ENCODE data around the gene C6orf62.

C6orf62 gene

GRCh38 chr6:24692415-24692814 is 26.5 kb downstream of the C6orf62 start:
- no peaks in the 10 kb centered on the region for H3K36me3 ChIP-seq (replicated peaks; ENCODE audit: low read depth, low read length)
- H4K20me1 ChIP-seq (ENCODE audit: insufficient read depth, low read length): no peaks in the 10 kb centered on the region
- no peak overlapping the region for H2AFZ ChIP-seq (ENCODE audit: low read depth, low read length)
- H3K27me3 ChIP-seq (ENCODE audit: low read depth, low read length): no peaks in the 10 kb centered on the region
- no peak overlapping the region for H3K4me3 ChIP-seq (ENCODE audit: low read length)
- TF ChIP-seq CTCF (IDR thresholded peaks at IDR 0.05; ENCODE audit: low read depth, low read length) (no peak), EZH2phosphoT487 (IDR thresholded peaks at IDR 0.05; ENCODE audit: low read depth) (no peak)
- H3K9me3 ChIP-seq (ENCODE audit: insufficient read depth, low read length): no peaks in the 10 kb centered on the region
- H3K79me2 ChIP-seq (ENCODE audit: low read length): no peaks in the 10 kb centered on the region
- no peak overlapping the region for H3K4me2 ChIP-seq (ENCODE audit: low read length)
- H3K9ac ChIP-seq (ENCODE audit: low read length): no peak overlapping the region
- no peak overlapping the region for H3K27ac ChIP-seq (ENCODE audit: low read length)
- peaks cover 5% of the 10 kb centered on the region; the same call in 1 of the 2 replicates for H3K4me1 ChIP-seq (ENCODE audit: low read length)

GRCh38 chr6:24692003-24692402 is 27.0 kb downstream of the C6orf62 start:
- Histone ChIP-seq H3K27me3 (ENCODE audit: low read depth, low read length) (no peaks in the 10 kb centered on the region), H3K36me3 (replicated peaks; ENCODE audit: low read depth, low read length) (no peaks in the 10 kb centered on the region), H3K4me3 (ENCODE audit: low read length) (no peak overlapping the region), H4K20me1 (ENCODE audit: insufficient read depth, low read length) (no peaks in the 10 kb centered on the region), H2AFZ (ENCODE audit: low read depth, low read length) (no peak overlapping the region), H3K9me3 (ENCODE audit: insufficient read depth, low read length) (no peaks in the 10 kb centered on the region), H3K79me2 (ENCODE audit: low read length) (no peaks in the 10 kb centered on the region), H3K4me2 (ENCODE audit: low read length) (no peak overlapping the region), H3K27ac (ENCODE audit: low read length) (no peak overlapping the region), H3K4me1 (ENCODE audit: low read length) (peaks cover 5% of the 10 kb centered on the region; the same call in 1 of the 2 replicates), H3K9ac (ENCODE audit: low read length) (no peak overlapping the region)
- TF ChIP-seq CTCF (IDR thresholded peaks at IDR 0.05; ENCODE audit: low read depth, low read length) (no peak), EZH2phosphoT487 (IDR thresholded peaks at IDR 0.05; ENCODE audit: low read depth) (no peak)

- H2AFZ ChIP-seq (ENCODE audit: low read depth, low read length): no peak overlapping the region
- H3K4me2 ChIP-seq (ENCODE audit: low read length): no peak overlapping the region
- no peak overlapping the region for H3K4me3 ChIP-seq (ENCODE audit: low read length)
- H3K9ac ChIP-seq (ENCODE audit: low read length): no peak overlapping the region
- H3K9me3 ChIP-seq (ENCODE audit: insufficient read depth, low read length): no peaks in the 10 kb centered on the region
- no peaks in the 10 kb centered on the region for H4K20me1 ChIP-seq (ENCODE audit: insufficient read depth, low read length)
- H3K4me1 ChIP-seq (ENCODE audit: low read length): peaks cover 5% of the 10 kb centered on the region; the same call in 1 of the 2 replicates
- TF ChIP-seq EZH2phosphoT487 (IDR thresholded peaks at IDR 0.05; ENCODE audit: low read depth): no peak
- no peak for TF ChIP-seq CTCF (IDR thresholded peaks at IDR 0.05; ENCODE audit: low read depth, low read length)
- H3K36me3 ChIP-seq (replicated peaks; ENCODE audit: low read depth, low read length): no peaks in the 10 kb centered on the region
- H3K27ac ChIP-seq (ENCODE audit: low read length): no peak overlapping the region
- H3K27me3 ChIP-seq (ENCODE audit: low read depth, low read length): no peaks in the 10 kb centered on the region
- H3K79me2 ChIP-seq (ENCODE audit: low read length): no peaks in the 10 kb centered on the region
Observed at GRCh38 chr6:24691550-24691949, 27.4 kb downstream of the C6orf62 start.

GRCh38 chr6:24690593-24690992 is 28.4 kb downstream of the C6orf62 start:
- Histone ChIP-seq H3K36me3 (replicated peaks; ENCODE audit: low read depth, low read length) (no peaks in the 10 kb centered on the region), H3K27me3 (ENCODE audit: low read depth, low read length) (no peaks in the 10 kb centered on the region), H3K79me2 (ENCODE audit: low read length) (no peaks in the 10 kb centered on the region), H3K9ac (ENCODE audit: low read length) (no peak overlapping the region), H3K4me3 (ENCODE audit: low read length) (no peak overlapping the region), H4K20me1 (ENCODE audit: insufficient read depth, low read length) (no peaks in the 10 kb centered on the region), H3K9me3 (ENCODE audit: insufficient read depth, low read length) (no peaks in the 10 kb centered on the region), H2AFZ (ENCODE audit: low read depth, low read length) (no peak overlapping the region), H3K27ac (ENCODE audit: low read length) (no peak overlapping the region), H3K4me2 (ENCODE audit: low read length) (no peak overlapping the region), H3K4me1 (ENCODE audit: low read length) (peaks cover 5% of the 10 kb centered on the region; the same call in 1 of the 2 replicates)
- TF ChIP-seq EZH2phosphoT487 (IDR thresholded peaks at IDR 0.05; ENCODE audit: low read depth) (no peak), CTCF (IDR thresholded peaks at IDR 0.05; ENCODE audit: low read depth, low read length) (no peak)
